HCT116 (cell line): ENCODE data around the gene TCP11L2. TPM values are rescaled to one million over a fixed set of nuclear protein-coding genes. Genes with fewer than 3 reads are reported as not detected.

Source experiments
- ATAC-seq: fragments of 200-7000 bp; cut with Tn5 transposase; 2 replicates; pipeline ENCODE4 v1.9.1; 2020; ENCODE audit warnings: mild to moderate bottlenecking, moderate library complexity
- BruUV-seq: library from RNA; stranded (reverse); fragments of 400-500 nt; replicated peaks from 2 replicates; lab custom pipeline; 2021; lab: Mats Ljungman, UMichigan
- CTCF ChIA-PET: fragments of 300-600 bp; sonication (Branson Sonifier 250); formaldehyde crosslinking; loops from one replicate; lab custom pipeline; 2021; ENCODE audit warnings: antibody characterized with exemption; lab: Charles Lee
- POLR2A ChIA-PET: fragments of 300-600, 350-600 bp; sonication (Branson Sonifier 250); formaldehyde crosslinking; loops from one replicate; lab custom pipeline; 2021; ENCODE audit warnings: antibody characterized with exemption; lab: Charles Lee
- RAD21 ChIA-PET, 2 experiments: fragments of 300-600 bp; sonication (Branson Sonifier 250); formaldehyde crosslinking; loops; one replicate each; lab custom pipeline; 2023; ENCODE audit warnings: low total read pairs in 2 of 2; ENCODE audit not compliant: uncharacterized antibody in 2 of 2, unreplicated experiment in 2 of 2, low non-redundant PET in 1 of 2; lab: Charles Lee
- DNase-seq: peaks from one replicate; pipeline ENCODE4 v3.0.0-alpha.2; 2010; ENCODE audit warnings: low read depth, low spot score
- H2AFZ ChIP-seq: fragments of 200-600 bp; shearing (Covaris generic), sonication (generic); 2 replicates; pipeline ENCODE4 v1.6.1; 2017; ENCODE audit warnings: low read depth, mixed run types, mixed read lengths, antibody characterized with exemption, low read length; ENCODE audit not compliant: poor library complexity, severe bottlenecking
- H3K27ac ChIP-seq: 2 replicates; pipeline ENCODE4 v1.5.1; 2012; ENCODE audit warnings: low read depth, low read length
- H3K27me3 ChIP-seq: fragments of 200-600 bp; sonication (generic); 2 replicates; pipeline ENCODE4 v1.6.1; 2016; ENCODE audit warnings: mixed run types, low read length, mixed read lengths; ENCODE audit not compliant: insufficient read depth
- H3K36me3 ChIP-seq, 2 experiments: fragments of 200-500 bp in 1 of 2; fragments of 200-600 bp in 1 of 2; sonication (Bioruptor generic) in 1 of 2; sonication (generic) in 1 of 2; 2 replicates each; pipeline versions ENCODE4 v1.5.1 to v1.6.1; 2014 to 2016; ENCODE audit warnings: low read length in 2 of 2, inconsistent platforms in 1 of 2, mixed read lengths in 1 of 2, mixed run types in 1 of 2; ENCODE audit not compliant: insufficient read depth in 2 of 2, control insufficient read depth in 1 of 2
- H3K4me1 ChIP-seq, 2 experiments: fragments of 200-600 bp in 1 of 2; sonication (generic) in 1 of 2; 2 replicates each; pipeline versions ENCODE4 v1.5.1 to v1.6.1; 2012 to 2017; ENCODE audit warnings: low read length in 2 of 2, inconsistent platforms in 1 of 2, mild to moderate bottlenecking in 1 of 2, mixed read lengths in 1 of 2, mixed run types in 1 of 2, moderate library complexity in 1 of 2; ENCODE audit not compliant: insufficient read depth in 2 of 2, control insufficient read depth in 1 of 2
- H3K4me2 ChIP-seq: fragments of 200-600 bp; sonication (generic); 2 replicates; pipeline ENCODE4 v1.6.1; 2017; ENCODE audit warnings: mixed run types, low read length, mixed read lengths
- H3K4me3 ChIP-seq, 2 experiments: fragments of 200-600 bp in 1 of 2; sonication (generic) in 1 of 2; replicated peaks in 1 of 2; 2 replicates each; pipeline ENCODE4 v1.5.1; 2011 to 2016; ENCODE audit warnings: low read length in 2 of 2, control low read depth in 1 of 2, low read depth in 1 of 2, mild to moderate bottlenecking in 1 of 2, mixed read lengths in 1 of 2, mixed run types in 1 of 2
- H3K79me2 ChIP-seq: fragments of 200-600 bp; sonication (generic); 2 replicates; pipeline ENCODE4 v1.6.1; 2017; ENCODE audit warnings: mild to moderate bottlenecking, mixed run types, low read length, moderate library complexity, mixed read lengths; ENCODE audit not compliant: insufficient read depth
- H3K9ac ChIP-seq: fragments of 200-600 bp; sonication (generic); 2 replicates; pipeline ENCODE4 v1.6.1; 2016; ENCODE audit warnings: low read length, mixed read lengths
- H3K9me2 ChIP-seq: fragments of 200-600 bp; sonication (generic), shearing (Covaris generic); 2 replicates; pipeline ENCODE4 v1.6.1; 2017; ENCODE audit warnings: mixed run types, mild to moderate bottlenecking, moderate library complexity; ENCODE audit not compliant: insufficient read depth
- H3K9me3 ChIP-seq, 2 experiments: fragments of 200-500 bp in 1 of 2; fragments of 200-600 bp in 1 of 2; sonication (Bioruptor generic) in 1 of 2; sonication (generic) in 1 of 2; 2 replicates each; pipeline ENCODE4 v1.6.1; 2014 to 2017; ENCODE audit warnings: low read length in 2 of 2, mixed read lengths in 2 of 2, inconsistent platforms in 1 of 2, low read depth in 1 of 2, mild to moderate bottlenecking in 1 of 2, mixed run types in 1 of 2, moderate library complexity in 1 of 2; ENCODE audit not compliant: control insufficient read depth in 1 of 2, insufficient read depth in 1 of 2
- H4K20me1 ChIP-seq: fragments of 200-600 bp; sonication (generic), shearing (Covaris generic); 2 replicates; pipeline ENCODE4 v1.6.1; 2017; ENCODE audit warnings: mixed run types, mild to moderate bottlenecking, moderate library complexity; ENCODE audit not compliant: insufficient read depth
- ATF3 ChIP-seq: IDR thresholded peaks from 2 replicates; pipeline ENCODE4 v1.6.1; 2012
- CEBPB ChIP-seq: IDR thresholded peaks from 2 replicates; pipeline ENCODE4 v1.6.1; 2012; ENCODE audit warnings: low read depth
- CTCF ChIP-seq, 3 experiments: fragments of 200-600 bp in 1 of 3; sonication (generic) in 1 of 3; IDR thresholded peaks in 2 of 3; conservative IDR thresholded peaks in 1 of 3; 2 replicates each; pipeline ENCODE4 v1.5.1; 2012 to 2017; ENCODE audit warnings: low read depth in 2 of 3, low read length in 2 of 3, antibody characterized with exemption in 1 of 3, borderline replicate concordance in 1 of 3, control low read depth in 1 of 3, mild to moderate bottlenecking in 1 of 3, mixed read lengths in 1 of 3, mixed run types in 1 of 3, moderate library complexity in 1 of 3; ENCODE audit not compliant: insufficient read depth in 1 of 3
- EGR1 ChIP-seq: IDR thresholded peaks from 2 replicates; pipeline ENCODE4 v1.6.1; 2012; ENCODE audit warnings: low read depth
- ELF1 ChIP-seq: IDR thresholded peaks from 2 replicates; pipeline ENCODE4 v1.6.1; 2012; ENCODE audit warnings: low read depth, borderline replicate concordance
- EZH2 ChIP-seq: fragments of 200-600 bp; sonication (generic); IDR thresholded peaks from 2 replicates; pipeline ENCODE4 v1.6.1; 2017; ENCODE audit warnings: antibody characterized with exemption, mixed run types
- EZH2phosphoT487 ChIP-seq: fragments of 200-600 bp; IDR thresholded peaks from 2 replicates; pipeline ENCODE4 v1.6.1; 2018; ENCODE audit warnings: antibody characterized with exemption, borderline replicate concordance
- FOSL1 ChIP-seq: IDR thresholded peaks from 2 replicates; pipeline ENCODE4 v1.6.1; 2012; ENCODE audit warnings: low read depth
- JUND ChIP-seq: IDR thresholded peaks from 2 replicates; pipeline ENCODE4 v1.6.1; 2012
- MAX ChIP-seq: IDR thresholded peaks from 2 replicates; pipeline ENCODE4 v1.6.1; 2012
- POLR2AphosphoS5 ChIP-seq: IDR thresholded peaks from 2 replicates; pipeline ENCODE4 v1.6.1; 2011; ENCODE audit warnings: mild to moderate bottlenecking, low read depth, low read length, moderate library complexity
- RAD21 ChIP-seq: IDR thresholded peaks from 2 replicates; pipeline ENCODE4 v1.6.1; 2012; ENCODE audit warnings: low read depth, mild to moderate bottlenecking
- REST ChIP-seq: IDR thresholded peaks from 2 replicates; pipeline ENCODE4 v1.6.1; 2012; ENCODE audit warnings: low read depth
- SP1 ChIP-seq: IDR thresholded peaks from 2 replicates; pipeline ENCODE4 v1.6.1; 2012; ENCODE audit warnings: low read depth
- SRF ChIP-seq: IDR thresholded peaks from 2 replicates; pipeline ENCODE4 v1.6.1; 2012; ENCODE audit warnings: low read depth
- TCF7L2 ChIP-seq: IDR thresholded peaks from 2 replicates; pipeline ENCODE4 v1.7.0; 2011; ENCODE audit warnings: borderline replicate concordance, inconsistent platforms; ENCODE audit not compliant: insufficient read depth, insufficient read length; ENCODE audit errors: extremely low read depth
- YY1 ChIP-seq: IDR thresholded peaks from 2 replicates; pipeline ENCODE4 v1.6.1; 2011; ENCODE audit warnings: low read length, low read depth, moderate library complexity, mild to moderate bottlenecking; ENCODE audit not compliant: insufficient replicate concordance; ENCODE audit errors: extremely low read depth
- ZBTB33 ChIP-seq: IDR thresholded peaks from 2 replicates; pipeline ENCODE4 v1.6.1; 2011; ENCODE audit warnings: mild to moderate bottlenecking, low read length, moderate library complexity; ENCODE audit not compliant: insufficient replicate concordance; ENCODE audit errors: extremely low read depth
- ZFX ChIP-seq: fragments of 450-650 bp; IDR thresholded peaks from 2 replicates; pipeline ENCODE4 v1.6.1; 2017
- intact Hi-C: fragments of 100-400 bp; cut with micrococcal nuclease; formaldehyde crosslinking; loops from 2 replicates; pipeline ENCODE4 v1.10.0; 2022
- total RNA-seq: library from RNA; stranded (reverse); gene quantifications from one replicate; pipeline ENCODE4 v1.2.1, GENCODE V29; 2021; ENCODE audit not compliant: unreplicated experiment

TCP11L2 gene
- total RNA-seq, 1 experiment from 2014 or later, result 14.4 TPM

- no peak for ATAC-seq
- Histone ChIP-seq H4K20me1 (no peaks in the 10 kb centered on the region), H3K27me3 (no peaks in the 10 kb centered on the region), H3K4me1 (no peaks in the 10 kb centered on the region), H3K36me3 (no peaks in the 10 kb centered on the region), H3K9ac (no peak overlapping the region), H3K27ac (no peak overlapping the region), H3K4me2 (no peak overlapping the region), H3K9me3 (no peaks in the 10 kb centered on the region), H3K4me3 (no peak overlapping the region)
- intact Hi-C loops, result no loop called here
- POLR2A ChIA-PET, result no interaction called here
- no peak for DNase-seq
- TF ChIP-seq MAX, result no peak
- TF ChIP-seq CTCF (IDR thresholded peaks at IDR 0.05 in 2 of 3, conservative IDR thresholded peaks at IDR 0.05 in 1 of 3; ENCODE audit: borderline replicate concordance in 1 of 3, insufficient read depth in 1 of 3, low read depth in 2 of 3, low read length in 2 of 3), result no peak
- no peak for TF ChIP-seq POLR2AphosphoS5
- TF ChIP-seq ZFX, result no peak
- no peak for TF ChIP-seq EZH2
- TF ChIP-seq EGR1, result no peak
- no peak for TF ChIP-seq FOSL1
- TF ChIP-seq ZBTB33, result no peak
- TF ChIP-seq TCF7L2, result no peak
- TF ChIP-seq REST, result no peak
- TF ChIP-seq JUND, result no peak
- TF ChIP-seq YY1, result no peak
- no peak for TF ChIP-seq SRF
- no peak for TF ChIP-seq CEBPB
- no peak for TF ChIP-seq EZH2phosphoT487
- no peak for TF ChIP-seq RAD21
- no peak for TF ChIP-seq SP1
- TF ChIP-seq ELF1, result no peak
- no peak for TF ChIP-seq ATF3
- TF ChIP-seq, all 23 proteins: peak for 0
- no TSS peak for BruUV-seq
- no peak overlapping the region for H2AFZ ChIP-seq
- ChIA-PET CTCF (interaction anchor here (0.9 kb wide), 1 partner anchor 8 kb away, joined by 3 read pairs; no protein-coding TSS in a partner anchor), RAD21 (no interaction called here)
- no peaks in the 10 kb centered on the region for H3K9me2 ChIP-seq
- H3K79me2 ChIP-seq, result no peaks in the 10 kb centered on the region
Observed at GRCh38 chr12:106274012-106274411, 28.5 kb upstream of the TCP11L2 start.
